NCI-H2107 treated with DMSO at 0.1 percent for 48 hours (cell line): ENCODE data around the gene TPBGL.
A peak's percentile ranks its signal among the peaks of the same experiment; 100 is the strongest.

ENCODE experiments used
- DNase-seq: peaks from one replicate; lab custom pipeline; 2025; ENCODE audit not compliant: unreplicated experiment; lab: John Stamatoyannopoulos, UW

Gene TPBGL

GRCh38 chr11:75208446-75208845 lies 32.1 kb upstream of the TPBGL start:
- no peak for DNase-seq

- no peak for DNase-seq
Observed at GRCh38 chr11:75212411-75212810, 28.2 kb upstream of the TPBGL start.

- no peak for DNase-seq
Observed at GRCh38 chr11:75214411-75214821, 26.2 kb upstream of the TPBGL start.

- no peak for DNase-seq
Observed at GRCh38 chr11:75214843-75215242, 25.7 kb upstream of the TPBGL start.

- no peak for DNase-seq
Observed at GRCh38 chr11:75219869-75220268, 20.7 kb upstream of the TPBGL start.

GRCh38 chr11:75223954-75224643 lies 16.5 kb upstream of the TPBGL start:
- DNase-seq, result no peak

- DNase-seq, result no peak
Observed at GRCh38 chr11:75225794-75226193, 14.8 kb upstream of the TPBGL start.

- DNase-seq, result no peak
Observed at GRCh38 chr11:75229466-75229865, 11.1 kb upstream of the TPBGL start.

GRCh38 chr11:75230621-75231020 lies 10.0 kb upstream of the TPBGL start:
- DNase-seq, result no peak

- no peak for DNase-seq
Observed at GRCh38 chr11:75233754-75234172, 6.8 kb upstream of the TPBGL start.

- no peak for DNase-seq
Observed at GRCh38 chr11:75236062-75236461, 4.5 kb upstream of the TPBGL start.

- DNase-seq, result no peak
Observed at GRCh38 chr11:75237050-75237449, 3.5 kb upstream of the TPBGL start.

- DNase-seq, result no peak
Observed at GRCh38 chr11:75238595-75239440, 1.8 kb upstream of the TPBGL start.

- no peak for DNase-seq
Observed at GRCh38 chr11:75239531-75240290, 863 bp upstream of the TPBGL start.

- peak; percentile 29 for DNase-seq
Observed at GRCh38 chr11:75241036-75241905, 697 bp downstream of the TPBGL start.

- no peak for DNase-seq
Observed at GRCh38 chr11:75241906-75242644, 1.5 kb downstream of the TPBGL start.

- no peak for DNase-seq
Observed at GRCh38 chr11:75242722-75243600, 2.4 kb downstream of the TPBGL start.

GRCh38 chr11:75244052-75244814 lies 3.7 kb downstream of the TPBGL start:
- DNase-seq, result no peak
